ENCODE measurements around the gene IGIP. TPM values are rescaled to one million over a fixed set of nuclear protein-coding genes. Genes with fewer than 3 reads are reported as not detected.

Gene IGIP
- total RNA-seq, 4 donors from 2014 or later = 21.7 to 26.6 (median 24.4) TPM

GRCh38 chr5:140142246-140142645 lies 16.5 kb downstream of the IGIP start:
- TF ChIP-seq CTCF (IDR thresholded peaks at IDR 0.05; ENCODE audit: low read depth) = no peak

GRCh38 chr5:140142856-140143255 lies 17.1 kb downstream of the IGIP start:
- no peak for TF ChIP-seq CTCF (IDR thresholded peaks at IDR 0.05; ENCODE audit: low read depth)

GRCh38 chr5:140143521-140144258 lies 18.0 kb downstream of the IGIP start:
- no peak for TF ChIP-seq CTCF (IDR thresholded peaks at IDR 0.05; ENCODE audit: low read depth)

GRCh38 chr5:140145256-140145655 lies 19.5 kb downstream of the IGIP start:
- TF ChIP-seq CTCF (IDR thresholded peaks at IDR 0.05; ENCODE audit: low read depth) = no peak

GRCh38 chr5:140145818-140146522 lies 20.2 kb downstream of the IGIP start:
- TF ChIP-seq CTCF (IDR thresholded peaks at IDR 0.05; ENCODE audit: low read depth) = no peak

GRCh38 chr5:140146523-140146842 lies 20.7 kb downstream of the IGIP start:
- TF ChIP-seq CTCF (IDR thresholded peaks at IDR 0.05; ENCODE audit: low read depth) = no peak

- TF ChIP-seq CTCF (IDR thresholded peaks at IDR 0.05; ENCODE audit: low read depth) = no peak
These were observed 21.7 kb downstream of the IGIP start for GRCh38 chr5:140147460-140147859.

Measured in subcutaneous adipose tissue (tissue), 4 donors.